ENCODE data around the gene MEOX1.

DNA sequence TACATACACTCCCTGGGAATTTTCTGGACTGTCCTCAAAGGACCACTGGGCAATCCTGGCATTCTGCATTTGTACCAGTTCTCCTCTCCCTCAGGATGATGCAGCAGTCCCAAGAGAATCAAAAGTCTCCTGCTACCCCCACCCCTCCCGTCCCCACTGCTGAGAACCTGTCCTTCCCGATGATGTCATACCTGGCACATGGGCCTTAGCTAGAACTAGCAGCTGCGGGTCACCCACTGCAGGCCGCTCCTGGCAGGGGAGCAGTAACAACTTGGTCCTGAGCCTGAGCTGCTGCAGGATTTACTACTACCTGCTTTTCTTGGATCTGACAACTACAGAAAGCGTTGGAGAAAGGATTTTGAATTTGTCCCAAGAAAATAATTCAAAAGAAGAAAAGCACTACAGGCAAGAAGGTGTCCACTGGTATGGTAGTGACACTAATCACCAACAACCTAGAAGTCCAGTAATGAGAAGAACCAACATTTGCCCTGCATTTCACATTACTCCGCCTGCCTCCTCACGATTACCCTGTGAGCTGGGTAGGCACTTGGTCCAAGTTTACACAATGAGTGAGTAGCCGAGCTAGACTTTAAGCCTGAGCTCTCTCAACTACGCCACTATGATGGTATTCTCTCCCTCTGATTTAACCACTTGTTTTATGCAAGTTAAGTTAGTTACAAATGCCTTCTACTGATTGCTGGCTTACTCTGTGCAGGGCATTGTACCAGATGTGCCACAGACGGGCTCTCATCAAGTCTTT lies 60.3 kb downstream of the MEOX1 start:
- TF ChIP-seq, protein P1, sequence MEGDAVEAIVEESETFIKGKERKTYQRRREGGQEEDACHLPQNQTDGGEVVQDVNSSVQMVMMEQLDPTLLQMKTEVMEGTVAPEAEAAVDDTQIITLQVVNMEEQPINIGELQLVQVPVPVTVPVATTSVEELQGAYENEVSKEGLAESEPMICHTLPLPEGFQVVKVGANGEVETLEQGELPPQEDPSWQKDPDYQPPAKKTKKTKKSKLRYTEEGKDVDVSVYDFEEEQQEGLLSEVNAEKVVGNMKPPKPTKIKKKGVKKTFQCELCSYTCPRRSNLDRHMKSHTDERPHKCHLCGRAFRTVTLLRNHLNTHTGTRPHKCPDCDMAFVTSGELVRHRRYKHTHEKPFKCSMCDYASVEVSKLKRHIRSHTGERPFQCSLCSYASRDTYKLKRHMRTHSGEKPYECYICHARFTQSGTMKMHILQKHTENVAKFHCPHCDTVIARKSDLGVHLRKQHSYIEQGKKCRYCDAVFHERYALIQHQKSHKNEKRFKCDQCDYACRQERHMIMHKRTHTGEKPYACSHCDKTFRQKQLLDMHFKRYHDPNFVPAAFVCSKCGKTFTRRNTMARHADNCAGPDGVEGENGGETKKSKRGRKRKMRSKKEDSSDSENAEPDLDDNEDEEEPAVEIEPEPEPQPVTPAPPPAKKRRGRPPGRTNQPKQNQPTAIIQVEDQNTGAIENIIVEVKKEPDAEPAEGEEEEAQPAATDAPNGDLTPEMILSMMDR (IDR thresholded peaks at IDR 0.05), result no peak
- TF ChIP-seq POLR2A (IDR thresholded peaks at IDR 0.05) (no peak), POLR2AphosphoS5 (IDR thresholded peaks at IDR 0.05) (no peak), EP300 (IDR thresholded peaks at IDR 0.05) (no peak)

All from stomach (tissue), 4 donors.